Measurements from ENCODE around the gene NEIL1. TPM values are rescaled to one million over a fixed set of nuclear protein-coding genes. Genes with fewer than 3 reads are reported as not detected.
"Not testable (repeated sequence)": the region's sequence is repeated elsewhere in the genome, so short reads cannot be mapped to it uniquely, and the experiment has no call there.

NEIL1 gene
- total RNA-seq, 1 donor from 2014 or later: 10.9 TPM

- intact Hi-C loops (cut with DNase I): loop anchor here (10.0 kb wide), 1 partner anchor 114 kb away; no protein-coding TSS in a partner anchor
- no peak for DNase-seq (ENCODE audit: low spot score)
Observed at GRCh38 chr15:75328493-75329314, 18.1 kb upstream of the NEIL1 start.

GRCh38 chr15:75329571-75329970 is 17.3 kb upstream of the NEIL1 start:
- no peak for DNase-seq (ENCODE audit: low spot score)
- intact Hi-C loops (cut with DNase I): loop anchor here (10.0 kb wide), 1 partner anchor 115 kb away; no protein-coding TSS in a partner anchor

- intact Hi-C loops (cut with DNase I); DNase-seq (ENCODE audit: low spot score): not testable (repeated sequence)
Observed at GRCh38 chr15:75332093-75332492, 14.7 kb upstream of the NEIL1 start.

- DNase-seq (ENCODE audit: low spot score); intact Hi-C loops (cut with DNase I): not testable (repeated sequence)
Observed at GRCh38 chr15:75333654-75334419, 13.0 kb upstream of the NEIL1 start.

GRCh38 chr15:75335313-75335704 is 11.5 kb upstream of the NEIL1 start:
- intact Hi-C loops (cut with DNase I): no loop called here

GRCh38 chr15:75335705-75336355 is 11.0 kb upstream of the NEIL1 start, which contains the start of gene COMMD4:
Gene COMMD4 (plus strand): TSS chr15:75336063. CDS start chr15:75336090, 27 bp downstream.
- intact Hi-C loops (cut with DNase I): no loop called here
- peak; percentile 97 for DNase-seq (ENCODE audit: low spot score)

More at GRCh38 chr15:75335313-75335704, 11.5 kb upstream of the NEIL1 start:
- no peak for DNase-seq (ENCODE audit: low spot score)

- intact Hi-C loops (cut with DNase I): no loop called here
- DNase-seq (ENCODE audit: low spot score): no peak
Observed at GRCh38 chr15:75338661-75339240, 8.1 kb upstream of the NEIL1 start.

GRCh38 chr15:75339531-75340240 is 7.2 kb upstream of the NEIL1 start:
- DNase-seq (ENCODE audit: low spot score): no peak
- intact Hi-C loops (cut with DNase I): no loop called here

GRCh38 chr15:75342221-75342620 is 4.6 kb upstream of the NEIL1 start:
- DNase-seq (ENCODE audit: low spot score): no peak
- intact Hi-C loops (cut with DNase I): no loop called here

GRCh38 chr15:75343953-75344352 is 2.9 kb upstream of the NEIL1 start:
- intact Hi-C loops (cut with DNase I); DNase-seq (ENCODE audit: low spot score): not testable (repeated sequence)

GRCh38 chr15:75347222-75348033 is 589 bp downstream of the NEIL1 start:
- DNase-seq (ENCODE audit: low spot score): no peak

GRCh38 chr15:75348034-75348561 is 1.3 kb downstream of the NEIL1 start:
- intact Hi-C loops (cut with DNase I): no loop called here
- no peak for DNase-seq (ENCODE audit: low spot score)

More at GRCh38 chr15:75347222-75348033, 589 bp downstream of the NEIL1 start:
- intact Hi-C loops (cut with DNase I): no loop called here

GRCh38 chr15:75348562-75349350 is 1.9 kb downstream of the NEIL1 start:
- no peak for DNase-seq (ENCODE audit: low spot score)
- intact Hi-C loops (cut with DNase I): no loop called here

- intact Hi-C loops (cut with DNase I); DNase-seq (ENCODE audit: low spot score): not testable (repeated sequence)
Observed at GRCh38 chr15:75349351-75349669, 2.5 kb downstream of the NEIL1 start.

GRCh38 chr15:75349851-75350588 is 3.2 kb downstream of the NEIL1 start:
- DNase-seq (ENCODE audit: low spot score): peak; percentile 86
- intact Hi-C loops (cut with DNase I): no loop called here

GRCh38 chr15:75350601-75351361 is 3.9 kb downstream of the NEIL1 start:
- no peak for DNase-seq (ENCODE audit: low spot score)
- intact Hi-C loops (cut with DNase I): no loop called here
